Stimulated activated CD4-positive, alpha-beta T cell treated with anti-CD3 and anti-CD28 coated beads, TNF-alpha, amount 100 ng/mL, for 4 hours (primary cell): Measurements from ENCODE around the gene CMPK2.

ENCODE experiments used
- DNase-seq, 3 experiments: peaks; one replicate each; pipeline ENCODE4 v3.0.0-alpha.2; 2020; ENCODE audit warnings: low read depth in 3 of 3

CMPK2 gene

GRCh38 chr2:6810961-6811360, 54.7 kb downstream of the CMPK2 start:
- DNase-seq, result no peak

- DNase-seq, result no peak
These were observed 57.3 kb downstream of the CMPK2 start for GRCh38 chr2:6808426-6808825.

- no peak for DNase-seq
These were observed 59.1 kb downstream of the CMPK2 start for GRCh38 chr2:6806604-6807003.

GRCh38 chr2:6800553-6800952, 65.2 kb downstream of the CMPK2 start:
- no peak for DNase-seq
